Fibroblast of gingiva (primary cell): ENCODE measurements around the gene CRYAA.
"Not testable (repeated sequence)": the region's sequence is repeated elsewhere in the genome, so short reads cannot be mapped to it uniquely, and the experiment has no call there.

ENCODE experiments used
- DNase-seq: peaks from one replicate; pipeline ENCODE4 v3.0.0-alpha.2; 2011; ENCODE audit warnings: low read depth

Gene CRYAA

DNA sequence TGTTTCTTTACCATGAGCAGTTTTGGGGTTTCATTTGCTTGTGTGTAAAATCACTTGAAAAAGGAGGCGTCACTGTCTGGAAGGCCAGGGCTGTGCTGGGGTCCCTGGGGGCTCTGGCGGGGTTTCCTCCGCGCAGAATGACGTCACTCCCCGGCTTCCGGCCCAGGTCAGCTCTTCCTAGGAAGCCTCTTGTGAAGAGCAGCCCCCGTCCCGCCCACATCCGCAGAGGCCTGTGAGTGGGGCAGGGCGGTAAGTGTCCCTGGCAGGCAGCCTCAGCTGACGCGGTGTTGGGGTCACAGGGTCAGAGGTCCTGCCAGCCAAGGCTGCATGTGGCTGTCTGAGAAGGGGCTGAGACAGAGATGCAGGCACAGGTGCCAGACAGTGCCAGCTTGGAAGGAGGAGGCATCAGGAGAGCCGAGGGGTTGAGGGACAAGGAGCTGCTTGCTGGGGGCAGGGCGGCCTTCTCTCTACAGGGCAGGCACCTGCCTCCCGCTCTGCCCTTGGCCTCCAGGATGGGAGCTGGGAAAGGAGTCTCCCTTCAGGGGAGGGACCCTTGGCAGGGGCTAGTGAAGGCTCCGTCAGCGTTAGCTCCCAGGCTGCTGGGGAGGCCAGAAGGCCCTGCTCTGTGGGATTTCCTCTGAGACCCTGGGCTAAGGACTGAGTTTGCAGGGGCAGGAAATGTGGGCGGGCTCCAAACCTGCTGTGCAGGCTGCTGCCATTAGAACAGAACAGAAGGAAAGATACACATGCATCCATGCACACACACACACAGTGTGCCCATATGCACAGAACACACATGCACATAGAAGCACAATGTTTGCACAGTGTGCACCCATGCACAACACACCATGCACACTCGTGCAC lies 8.5 kb downstream of the CRYAA start:
- not testable (repeated sequence) for DNase-seq

DNA sequence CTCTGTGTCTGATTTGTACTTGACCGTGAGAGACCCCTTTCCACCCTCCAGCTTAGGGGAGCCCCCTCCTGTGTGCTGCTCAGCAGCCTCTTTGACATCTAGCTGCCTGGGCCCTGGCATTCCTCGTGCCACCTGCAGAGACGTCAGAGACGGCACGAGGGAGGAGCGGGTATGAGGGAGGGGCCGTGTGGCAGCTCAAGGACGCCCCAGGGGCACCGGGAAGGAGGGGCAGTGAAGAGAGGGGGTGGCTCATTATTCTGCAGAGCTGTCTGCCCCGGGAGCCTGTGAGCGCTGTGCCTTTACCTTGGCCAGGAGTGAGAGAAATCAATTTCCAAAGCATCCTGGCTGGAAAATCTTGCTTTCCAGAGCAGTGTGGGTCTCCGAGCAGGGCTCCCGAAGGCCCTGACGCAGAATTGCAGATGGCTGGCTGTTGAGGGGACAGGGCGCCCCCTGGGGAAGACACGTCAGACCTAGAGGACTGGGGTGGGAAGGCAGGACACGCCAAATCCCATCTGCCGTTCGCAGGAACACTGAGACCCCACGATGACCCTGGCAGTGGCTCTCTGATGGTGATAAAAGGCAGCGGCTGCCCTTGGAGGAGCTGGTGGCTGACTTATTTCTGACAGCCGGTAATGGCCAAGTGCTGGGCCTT lies 9.5 kb downstream of the CRYAA start:
- not testable (repeated sequence) for DNase-seq

DNA sequence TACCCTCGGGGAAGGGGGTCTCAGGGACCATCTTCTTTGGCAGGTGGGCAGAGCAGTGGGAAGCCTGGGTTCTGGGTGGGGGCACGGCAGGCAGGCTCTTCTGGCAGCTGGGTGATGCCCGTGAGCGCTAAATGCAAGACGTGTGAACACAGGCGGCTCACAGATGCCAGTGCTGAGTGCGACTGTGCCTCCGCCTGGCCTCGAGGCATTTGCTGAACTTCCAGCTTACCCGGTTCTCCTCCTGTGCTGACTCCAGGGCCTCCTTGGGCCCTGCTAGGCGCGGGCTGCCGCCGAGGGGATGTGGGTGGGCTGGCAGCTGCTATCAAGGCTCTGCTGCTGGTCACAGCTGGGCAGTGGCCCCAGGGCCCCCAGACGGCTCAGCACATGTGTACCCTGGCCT lies 12.2 kb downstream of the CRYAA start:
- not testable (repeated sequence) for DNase-seq

- not testable (repeated sequence) for DNase-seq
Observed at GRCh38 chr21:43187268-43187667, 18.5 kb downstream of the CRYAA start.

GRCh38 chr21:43187715-43188114 lies 18.9 kb downstream of the CRYAA start:
- DNase-seq = no peak

DNA sequence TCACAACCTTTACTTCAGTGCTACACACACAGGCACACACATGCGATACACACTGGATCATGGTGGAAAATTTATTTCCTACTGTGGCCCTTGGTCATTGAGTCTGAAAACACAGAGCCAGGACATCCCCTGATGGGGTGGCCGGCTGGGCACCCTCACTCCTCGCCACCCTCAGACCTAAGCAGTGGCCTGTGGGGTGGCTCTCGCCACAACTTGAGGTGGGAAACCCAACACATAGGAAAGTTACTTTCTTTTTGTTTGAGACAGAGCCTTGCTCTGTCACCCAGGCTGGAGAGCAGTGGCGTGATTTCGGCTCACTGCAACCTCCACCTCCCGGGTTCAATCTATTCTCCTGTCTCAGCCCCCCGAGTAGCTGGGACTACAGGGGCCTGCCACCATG lies 19.4 kb downstream of the CRYAA start:
- no peak for DNase-seq

DNA sequence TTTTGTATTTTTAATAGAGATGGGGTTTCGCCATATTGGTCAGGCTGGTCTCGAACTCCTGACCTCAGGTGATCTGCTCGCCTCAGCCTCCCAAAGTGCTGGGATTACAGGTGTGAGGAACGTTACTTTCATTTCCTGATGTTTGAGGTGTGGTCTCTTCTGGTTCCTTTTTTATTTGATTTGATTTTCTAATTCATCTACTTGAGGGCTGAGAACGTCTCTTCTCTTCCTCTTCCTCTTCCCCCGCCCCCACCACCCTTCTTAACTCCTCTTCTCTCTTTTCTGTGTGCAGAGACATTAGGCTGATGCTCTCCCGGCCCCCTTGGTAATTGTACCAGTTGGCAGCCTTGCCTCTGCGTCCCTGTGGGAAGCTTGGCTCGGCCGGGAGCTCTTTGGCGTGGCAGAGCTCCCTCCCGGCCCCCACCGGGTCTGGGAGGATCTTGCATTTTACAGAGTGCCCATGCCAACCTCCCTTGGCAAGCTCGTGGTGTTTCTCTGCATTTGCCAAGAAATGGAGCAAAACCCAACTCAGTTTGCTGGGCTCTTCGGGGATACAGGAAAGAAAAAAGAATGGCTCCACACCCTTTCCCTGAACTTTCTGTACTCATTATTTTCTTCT lies 19.9 kb downstream of the CRYAA start:
- peak; percentile 11 for DNase-seq

GRCh38 chr21:43189936-43190335 lies 21.1 kb downstream of the CRYAA start:
- DNase-seq = no peak

GRCh38 chr21:43190544-43190943 lies 21.7 kb downstream of the CRYAA start:
- DNase-seq = no peak

DNA sequence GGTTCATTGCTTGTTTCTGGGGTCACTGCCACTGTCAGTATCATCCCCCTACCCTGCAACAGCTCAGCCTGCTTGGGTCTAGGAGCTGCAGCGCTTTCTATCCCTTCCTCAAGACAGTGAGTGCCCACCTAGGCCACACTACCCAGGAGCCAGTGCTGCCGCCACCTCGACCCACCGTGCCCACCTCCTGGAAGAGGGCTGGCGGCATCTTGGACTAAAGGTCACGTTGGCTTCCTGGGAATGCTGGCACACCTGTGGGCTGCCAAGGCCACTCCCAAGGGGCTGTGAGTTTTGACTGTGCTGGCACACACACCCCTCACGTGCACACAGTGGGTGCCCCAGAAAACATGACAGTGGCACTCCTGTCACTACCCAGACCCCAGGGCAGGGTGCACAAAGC lies 22.1 kb downstream of the CRYAA start:
- DNase-seq = no peak

GRCh38 chr21:43191521-43191920 lies 22.7 kb downstream of the CRYAA start:
- DNase-seq = no peak

GRCh38 chr21:43191971-43192370 lies 23.2 kb downstream of the CRYAA start:
- no peak for DNase-seq

DNA sequence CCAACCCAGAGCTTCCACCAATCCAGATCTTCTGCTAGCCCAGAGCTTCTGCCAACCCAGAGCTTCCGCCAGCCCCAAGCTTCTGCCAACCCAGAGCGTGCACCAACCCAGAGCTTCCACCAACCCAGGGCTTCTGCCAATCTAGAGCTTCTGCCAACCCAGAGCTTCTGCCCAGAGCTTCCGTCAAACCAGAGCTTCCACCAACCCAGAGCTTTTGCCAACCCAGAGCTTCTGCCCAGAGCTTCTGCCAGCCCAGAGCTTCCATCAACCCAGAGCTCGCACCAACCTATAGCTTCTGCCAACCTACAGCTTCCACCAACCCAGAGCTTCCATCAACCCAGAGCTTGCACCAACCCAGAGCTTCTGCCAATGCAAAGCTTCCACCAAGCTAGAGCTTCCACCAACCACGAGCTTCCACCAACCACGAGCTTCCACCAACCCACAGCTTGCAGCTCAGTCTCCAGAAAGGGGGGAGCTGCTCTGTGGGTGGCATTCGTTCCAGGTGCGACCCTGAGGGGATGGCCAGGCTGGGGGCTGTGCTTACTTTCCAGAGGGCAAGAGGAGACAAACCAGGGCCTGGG lies 23.8 kb downstream of the CRYAA start:
- DNase-seq = no peak

DNA sequence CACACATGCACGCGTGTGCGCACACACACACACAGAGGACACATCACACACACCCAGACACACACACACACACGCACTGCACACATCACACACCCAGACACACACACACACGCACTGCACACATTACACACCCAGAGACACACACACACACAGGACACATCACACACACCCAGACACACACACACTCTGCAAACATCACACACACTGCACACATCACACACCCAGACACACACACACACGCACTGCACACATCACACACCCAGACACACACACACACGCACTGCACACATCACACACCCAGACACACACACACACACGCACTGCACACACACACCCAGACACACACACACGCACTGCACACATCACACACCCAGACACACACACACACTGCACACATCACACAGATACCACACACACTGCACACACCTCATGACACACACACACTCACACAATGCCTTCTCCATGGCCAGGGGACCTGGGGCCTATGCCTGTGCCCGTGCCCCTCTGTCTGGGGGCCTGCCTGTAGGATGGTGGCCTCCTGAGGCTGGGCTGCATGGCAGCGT lies 24.4 kb downstream of the CRYAA start:
- no peak for DNase-seq

DNA sequence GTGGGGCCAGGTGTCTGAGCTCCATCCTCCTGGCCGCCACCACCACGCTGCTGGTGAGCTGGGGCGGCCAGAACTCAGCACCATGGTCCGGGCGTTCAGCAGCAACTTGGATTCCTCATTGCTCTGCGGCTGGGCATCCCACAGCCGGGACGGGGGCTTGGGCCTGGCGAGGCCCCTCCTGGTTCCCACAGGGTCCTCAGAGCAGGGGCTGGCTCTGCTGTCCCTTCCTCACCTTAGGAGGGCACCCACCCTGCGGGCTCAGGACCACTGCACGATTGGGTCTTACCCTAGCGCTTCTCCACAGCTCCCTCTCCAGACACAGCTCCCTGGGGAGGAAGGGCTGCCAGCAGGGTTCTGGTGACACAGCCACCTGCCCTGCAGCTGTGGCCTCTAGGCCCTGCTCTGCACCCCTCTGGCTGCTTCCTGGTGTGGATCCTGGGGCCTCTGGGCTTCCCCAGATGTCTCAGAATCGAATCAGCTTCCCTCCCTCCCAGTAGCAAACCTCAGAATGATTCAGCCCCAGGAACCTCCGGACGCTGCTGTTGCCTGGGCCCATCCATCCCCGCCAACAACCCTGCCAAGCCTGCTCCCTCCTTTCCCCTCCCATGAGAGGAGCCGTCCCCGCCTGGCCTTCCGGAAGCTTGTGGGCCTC lies 25.0 kb downstream of the CRYAA start:
- DNase-seq = no peak

DNA sequence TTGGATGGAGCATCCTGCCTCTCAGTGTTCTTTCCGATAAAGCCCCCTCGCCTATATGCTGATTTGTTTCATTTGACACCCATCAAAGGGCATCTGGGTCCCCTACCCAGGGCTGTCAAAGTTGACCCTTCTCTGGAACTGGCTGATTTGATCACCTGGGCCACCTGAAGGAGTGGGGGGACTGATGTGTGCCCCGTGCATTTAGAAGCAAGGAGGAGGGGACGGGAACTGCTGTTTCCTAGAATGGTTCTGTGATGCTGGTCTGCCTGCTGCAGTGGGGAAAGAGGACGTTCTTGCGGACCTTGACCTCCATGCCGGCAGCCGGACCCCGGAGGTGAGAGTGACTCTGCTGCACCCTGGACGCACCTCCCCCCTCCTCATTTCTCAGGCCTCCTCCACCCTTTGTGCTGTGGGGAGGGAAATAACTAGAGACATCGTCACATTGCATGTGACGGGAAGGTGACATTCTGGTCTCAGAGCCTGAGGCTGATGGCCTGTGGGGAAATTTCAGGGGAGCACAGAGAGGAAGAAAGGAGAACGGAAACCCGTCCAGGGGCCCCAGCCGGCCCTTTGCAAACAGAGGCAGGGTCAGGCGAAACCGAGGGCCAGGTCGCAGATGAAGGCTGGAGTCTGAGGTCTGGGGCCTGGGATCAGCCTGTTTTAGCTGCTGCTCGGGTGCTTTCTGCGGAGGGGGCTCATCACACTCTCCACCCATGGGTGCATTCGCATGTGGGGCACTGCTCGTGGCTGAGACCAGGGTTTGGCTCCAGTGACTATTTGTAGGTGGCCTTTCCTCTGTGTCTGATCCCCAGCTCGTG lies 25.7 kb downstream of the CRYAA start:
- no peak for DNase-seq

- DNase-seq = no peak
Observed at GRCh38 chr21:43195121-43196021, 26.6 kb downstream of the CRYAA start.

DNA sequence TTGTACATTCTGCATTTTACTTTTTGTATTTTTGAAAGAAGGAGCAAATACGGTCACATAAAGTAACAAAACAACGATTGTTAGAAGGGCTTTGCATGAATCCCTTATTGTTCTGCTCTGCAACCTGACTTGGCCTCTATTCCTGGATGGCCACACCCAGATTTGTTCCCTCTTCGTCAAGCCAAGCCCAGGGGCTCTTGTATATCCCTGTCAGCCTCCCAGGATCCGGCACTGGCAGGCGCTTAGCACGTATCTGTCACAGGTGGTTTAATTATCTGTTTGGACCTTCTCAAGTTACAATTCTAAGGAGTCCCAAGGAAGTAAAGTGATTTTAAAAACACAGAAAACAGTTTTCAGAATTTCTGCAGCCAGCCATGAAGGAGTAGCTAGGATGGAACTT lies 28.0 kb downstream of the CRYAA start:
- DNase-seq = no peak

GRCh38 chr21:43198376-43198775 lies 29.6 kb downstream of the CRYAA start:
- DNase-seq = no peak

DNA sequence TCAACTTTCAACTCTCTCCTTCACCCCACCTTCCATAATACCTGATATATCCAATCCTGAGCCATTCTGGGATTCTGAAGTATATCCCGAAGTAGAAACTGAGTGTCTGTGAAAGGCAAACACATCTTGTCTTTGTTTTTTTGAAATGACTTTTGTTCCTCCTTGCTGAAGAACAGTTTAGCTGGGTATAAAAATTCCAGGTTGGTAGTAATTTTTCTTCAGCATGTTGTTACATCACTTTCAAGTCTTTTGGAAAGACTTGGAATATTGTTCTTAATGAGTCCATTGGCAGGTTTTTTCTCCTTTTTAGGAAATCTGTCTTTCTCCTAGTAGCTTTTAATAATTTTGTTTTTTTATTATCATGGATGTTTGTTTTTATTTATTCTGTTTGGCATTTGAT lies 32.7 kb downstream of the CRYAA start:
- no peak for DNase-seq
